ENCODE data around the gene S100A4. TPM values are rescaled to one million over a fixed set of nuclear protein-coding genes. Genes with fewer than 3 reads are reported as not detected.

The S100A4 gene
- polyA plus RNA-seq, 4 donors = 31.2 to 62.0 (median 37.8) TPM

DNA sequence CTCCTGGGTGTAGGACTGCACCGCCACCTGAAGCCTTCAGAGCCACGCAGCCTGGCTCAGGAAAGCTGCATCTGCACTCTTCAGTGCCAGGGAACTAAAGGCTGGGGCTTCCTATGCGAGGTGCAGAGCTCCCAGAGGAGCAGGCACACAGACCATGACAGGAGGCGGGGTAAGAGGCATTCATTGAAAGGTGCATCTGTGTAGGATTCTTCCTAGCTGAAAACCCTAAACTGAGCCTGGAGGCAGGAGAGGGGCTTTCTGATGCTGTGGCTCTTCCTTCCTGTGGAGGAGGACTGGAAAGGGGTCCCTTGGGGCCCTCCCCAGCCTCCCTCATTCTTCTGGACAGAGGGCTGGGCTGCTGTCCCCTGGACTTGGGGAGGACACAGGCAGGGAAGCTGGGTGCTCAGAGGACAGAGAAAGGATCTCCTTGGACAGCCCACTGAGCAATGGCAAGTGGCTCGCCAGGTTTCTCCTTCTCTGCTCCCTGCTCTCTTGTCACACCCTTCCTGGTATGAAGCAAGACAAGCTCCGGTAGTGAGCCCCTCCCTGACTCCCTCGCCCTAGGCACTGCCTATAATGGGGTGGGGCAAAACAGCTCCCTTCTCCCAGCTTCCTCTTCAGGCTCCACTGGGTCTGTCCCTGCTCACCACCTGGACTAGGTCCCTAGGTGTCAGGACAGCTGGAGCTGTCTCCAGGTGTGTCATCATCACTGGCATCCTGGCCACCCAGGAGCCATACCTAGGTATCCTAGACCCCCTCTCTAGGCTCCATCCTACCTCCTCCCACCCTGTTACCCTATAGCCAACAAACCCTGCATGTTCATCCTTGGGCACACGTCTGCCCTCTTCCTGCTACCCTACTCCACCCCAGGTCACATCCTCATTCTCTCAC, 29.9 kb downstream of the S100A4 start:
- no peak for DNase-seq (ENCODE audit: low read depth in 4 of 4, low spot score in 3 of 4)

DNA sequence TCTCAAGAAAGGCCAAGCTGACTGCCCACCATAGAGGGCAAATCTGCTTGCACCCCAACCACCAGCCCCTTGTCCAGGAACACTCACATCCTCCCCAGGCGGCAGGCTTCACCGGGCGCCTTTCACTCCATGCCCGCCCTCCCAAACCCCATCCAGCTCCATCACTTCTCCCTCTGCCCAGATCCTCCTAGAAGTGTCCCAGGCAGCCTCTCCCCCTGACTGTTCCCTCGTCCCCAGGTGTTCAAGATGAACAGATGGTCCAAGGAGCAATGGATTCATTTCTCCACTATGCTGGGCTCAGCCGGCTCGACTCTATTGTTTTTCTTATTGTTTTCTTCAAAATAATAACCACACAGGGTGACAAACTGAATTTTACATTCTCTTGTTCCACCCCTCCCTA, 31.9 kb downstream of the S100A4 start:
- no peak for DNase-seq (ENCODE audit: low read depth in 4 of 4, low spot score in 3 of 4)

GRCh38 chr1:153513023-153513422, 32.6 kb downstream of the S100A4 start:
- DNase-seq (ENCODE audit: low read depth in 4 of 4, low spot score in 3 of 4) = no peak

DNA sequence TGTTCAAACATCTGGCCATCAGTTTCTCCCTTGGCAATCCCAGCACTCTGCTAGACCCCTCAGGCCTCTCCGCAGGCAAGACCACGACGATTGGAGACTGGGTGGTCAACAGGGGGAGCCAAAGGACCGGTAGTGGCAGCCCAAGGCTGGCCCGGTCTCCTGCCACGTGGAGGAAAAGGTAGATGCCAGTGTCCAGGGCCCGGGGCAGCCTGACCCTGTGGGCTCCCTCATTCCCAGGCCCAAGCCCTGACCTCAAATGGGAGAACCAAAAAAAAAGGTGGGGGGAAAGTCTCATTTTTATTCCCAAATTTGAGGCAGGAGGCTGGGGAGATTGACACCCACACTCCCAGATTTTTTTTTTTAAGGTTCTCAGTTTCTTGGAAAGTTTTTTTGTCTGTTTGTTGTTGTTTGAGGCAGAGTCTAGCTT, 34.6 kb downstream of the S100A4 start:
- DNase-seq (ENCODE audit: low read depth in 4 of 4, low spot score in 3 of 4) = peak in 3 of 4 donors; percentile 44 to 70 (median 69)

DNA sequence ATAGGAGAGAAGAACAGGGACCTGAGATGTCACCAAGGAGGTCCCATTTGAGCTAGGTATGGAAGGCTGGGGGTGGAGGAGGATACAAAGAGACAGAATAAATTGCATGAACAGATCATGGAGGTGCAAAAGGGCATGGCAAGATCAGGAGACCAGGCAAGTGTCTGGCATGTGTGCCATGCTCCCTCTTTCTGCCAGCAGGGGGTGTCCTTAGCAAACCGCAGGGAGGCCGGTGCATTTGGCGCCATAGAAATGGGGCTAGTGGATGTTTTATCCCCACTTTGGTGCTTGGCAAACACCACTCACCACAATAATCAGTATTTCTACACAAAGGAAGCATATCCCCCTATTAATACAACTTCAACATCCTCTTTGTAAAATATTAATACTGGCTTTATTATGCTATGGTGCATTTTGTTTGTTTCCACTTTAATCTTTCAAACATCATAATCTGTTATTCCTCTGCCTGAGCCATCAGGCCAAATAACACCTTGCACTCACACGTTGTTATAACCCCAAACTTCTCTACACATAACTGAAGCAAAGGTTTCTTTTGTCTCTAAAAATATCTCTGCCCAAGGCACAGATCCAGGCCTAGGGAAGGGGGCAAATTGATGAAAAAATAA, 35.8 kb downstream of the S100A4 start:
- no peak for DNase-seq (ENCODE audit: low read depth in 4 of 4, low spot score in 3 of 4)

- DNase-seq (ENCODE audit: low read depth in 4 of 4, low spot score in 3 of 4) = no peak
Measured at GRCh38 chr1:153509036-153509435, 36.6 kb downstream of the S100A4 start.

DNA sequence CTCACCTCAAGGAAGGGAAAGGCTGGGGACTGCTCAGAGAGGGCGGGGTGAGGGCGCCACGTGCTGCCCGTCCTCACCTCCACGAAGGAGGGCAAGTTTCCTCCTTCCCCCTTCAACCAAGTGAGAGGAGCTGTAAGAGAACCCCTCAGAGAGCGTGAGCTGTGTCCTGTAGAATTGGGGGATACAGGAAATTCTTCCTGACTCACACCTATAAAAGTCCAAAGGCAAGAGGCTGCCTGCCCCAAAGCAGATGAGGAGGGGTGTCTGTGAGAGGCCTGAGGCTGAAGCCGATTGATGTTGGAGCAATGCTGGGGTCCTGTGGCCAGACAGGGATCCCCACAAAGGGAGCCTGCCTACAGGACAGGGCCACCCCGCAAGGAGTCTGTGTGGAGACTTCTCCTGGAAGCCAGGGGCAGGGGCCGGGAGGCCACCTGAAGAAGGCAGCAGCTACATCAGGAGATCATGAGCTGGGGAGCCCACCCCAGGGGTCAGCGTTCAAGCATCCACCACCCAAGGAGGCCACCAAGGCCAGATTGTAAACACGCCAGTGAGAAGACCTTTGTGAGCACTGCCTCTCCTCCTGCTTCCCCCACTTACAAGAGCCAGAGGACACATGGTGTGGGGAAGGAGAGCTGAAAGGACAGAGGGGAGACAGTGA, 37.6 kb downstream of the S100A4 start:
- DNase-seq (ENCODE audit: low read depth in 4 of 4, low spot score in 3 of 4) = no peak

GRCh38 chr1:153506831-153507413, 38.7 kb downstream of the S100A4 start:
- DNase-seq (ENCODE audit: low read depth in 4 of 4, low spot score in 3 of 4) = peak in 2 of 4 donors; percentile 35 to 47

GRCh38 chr1:153506386-153506785, 39.2 kb downstream of the S100A4 start:
- DNase-seq (ENCODE audit: low read depth in 4 of 4, low spot score in 3 of 4) = no peak

DNA sequence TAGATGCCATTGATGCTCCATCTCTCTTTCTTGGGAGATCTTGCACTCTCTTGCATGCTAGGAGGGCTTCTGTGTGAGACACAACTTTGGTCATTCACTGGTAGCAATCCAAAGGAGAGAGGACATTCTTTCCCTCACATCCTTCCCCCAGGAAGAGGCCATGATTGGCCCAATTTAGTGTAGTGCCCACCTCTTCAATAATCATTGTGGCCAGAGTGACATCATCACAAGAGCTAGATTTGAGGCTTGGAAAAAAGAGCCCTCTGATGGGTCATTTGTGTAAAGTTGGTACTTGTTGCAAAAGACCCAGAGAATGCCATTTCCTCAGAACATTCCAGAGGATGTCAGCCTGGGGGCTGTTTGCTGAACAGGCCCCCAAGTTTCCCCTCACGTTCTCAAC, 40.0 kb downstream of the S100A4 start:
- DNase-seq (ENCODE audit: low read depth in 4 of 4, low spot score in 3 of 4) = no peak

DNA sequence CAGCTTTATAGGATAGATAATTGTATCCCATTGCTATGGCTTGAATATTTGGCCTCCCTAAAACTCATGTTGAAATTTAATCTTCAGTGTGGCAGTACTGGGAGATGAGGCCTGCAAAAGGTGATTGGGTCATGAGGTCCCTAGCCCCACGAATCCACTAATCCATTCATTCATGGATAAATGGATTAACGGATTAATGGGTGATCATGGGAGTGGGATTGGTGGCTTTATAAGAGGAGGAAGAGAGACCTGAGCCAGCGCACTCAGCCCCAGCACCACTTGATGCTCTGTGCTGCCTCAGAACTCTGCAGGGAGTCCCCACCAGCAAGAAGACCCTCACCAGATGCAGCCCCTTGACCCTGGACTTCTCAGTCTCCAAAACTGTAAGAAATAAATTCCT, 41.8 kb downstream of the S100A4 start:
- no peak for DNase-seq (ENCODE audit: low read depth in 4 of 4, low spot score in 3 of 4)

DNA sequence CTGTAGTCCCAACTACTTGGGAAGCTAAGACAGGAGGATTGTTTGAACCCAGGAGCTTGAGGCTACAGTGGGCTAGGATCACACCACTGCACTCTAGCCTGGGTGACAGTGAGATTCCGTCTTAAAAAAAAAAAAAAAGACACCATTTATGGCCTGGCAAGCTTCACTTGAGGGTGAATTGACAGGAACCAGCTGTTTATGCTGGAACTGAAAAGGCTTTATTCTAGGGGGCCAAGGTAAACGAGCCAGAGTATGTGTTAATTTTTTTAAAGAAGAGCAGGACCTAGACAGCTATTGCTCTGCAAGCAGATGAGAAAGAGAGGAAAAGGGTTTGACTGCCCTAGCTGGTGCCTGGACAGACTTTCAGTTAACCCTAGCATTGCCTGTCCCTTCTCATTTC, 46.9 kb downstream of the S100A4 start:
- no peak for DNase-seq (ENCODE audit: low read depth in 4 of 4, low spot score in 3 of 4)

DNA sequence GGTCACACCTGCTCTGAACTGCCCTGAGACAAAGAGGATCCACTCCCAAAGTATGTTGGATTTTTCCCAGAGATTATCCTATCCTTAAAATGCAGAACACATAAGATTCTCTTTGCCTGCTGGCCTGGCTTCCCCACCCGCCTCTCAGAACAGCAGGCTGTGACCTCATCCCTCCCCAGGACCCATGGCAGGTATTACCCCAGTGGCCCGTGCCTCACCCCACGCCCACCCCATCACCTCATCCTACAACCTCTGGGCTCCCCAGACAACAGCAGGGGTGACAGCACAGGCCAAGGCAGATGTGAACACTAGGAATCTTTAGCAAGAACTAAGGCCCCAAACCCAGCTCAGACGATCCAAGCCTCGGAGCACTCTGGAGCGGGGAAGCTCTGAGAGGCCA, 50.1 kb downstream of the S100A4 start:
- no peak for DNase-seq (ENCODE audit: low read depth in 4 of 4, low spot score in 3 of 4)

DNA sequence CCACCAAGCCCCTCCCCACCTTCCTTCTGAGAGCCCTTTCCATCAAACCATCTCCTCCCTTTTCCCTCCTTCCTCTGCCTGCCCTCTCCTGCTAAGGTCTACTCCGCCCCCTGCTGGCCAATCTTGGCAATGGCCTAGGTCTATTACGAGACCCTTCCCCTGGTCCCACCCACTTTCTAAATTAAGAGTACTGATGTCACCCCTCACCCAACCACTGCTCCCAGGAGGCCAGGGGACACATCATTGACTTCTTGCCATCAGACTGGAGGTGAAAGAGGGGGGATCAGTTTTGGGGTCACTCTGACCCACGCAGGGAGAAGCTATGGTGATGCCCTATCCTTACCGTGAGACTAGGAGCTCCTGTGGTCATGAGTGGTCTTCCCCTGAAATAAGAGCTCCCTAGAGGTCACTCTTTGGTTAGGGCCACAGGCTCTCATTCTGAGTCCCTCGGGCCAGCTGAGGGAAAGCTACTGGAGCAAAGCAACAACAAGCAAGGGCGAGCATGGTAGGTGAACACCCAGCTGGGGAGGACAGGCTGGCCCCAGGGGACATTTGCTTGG, 50.5 kb downstream of the S100A4 start:
- peak in 3 of 4 donors; percentile 54 to 65 (median 56) for DNase-seq (ENCODE audit: low read depth in 4 of 4, low spot score in 3 of 4)

Other genes starting within 250 kb of the S100A4 start
- not detected for gene PGLYRP3, start 232.9 kb downstream of the S100A4 start, polyA plus RNA-seq (ENCODE audit: insufficient read length in 4 of 4)
- gene PGLYRP4, start 197.0 kb downstream of the S100A4 start, polyA plus RNA-seq (ENCODE audit: insufficient read length in 4 of 4) = not detected
- 10 to 100 TPM in 3 of 4 donors, 1 to 10 TPM in 1; 7.8 to 23.3 (median 18.2) TPM for gene S100A9, start 188.0 kb downstream of the S100A4 start, polyA plus RNA-seq (ENCODE audit: insufficient read length in 4 of 4)
- gene S100A12, start 170.2 kb downstream of the S100A4 start, polyA plus RNA-seq (ENCODE audit: insufficient read length in 4 of 4) = 1 to 10 TPM in 3 of 4 donors, not detected in 1; 1.3 to 2.8 (median 2.3) TPM
- gene S100A8, start 154.7 kb downstream of the S100A4 start, polyA plus RNA-seq (ENCODE audit: insufficient read length in 4 of 4) = 10 to 100 TPM in 2 of 4 donors, 1 to 10 TPM in 2; 4.5 to 15.2 (median 10.9) TPM
- gene S100A7A, start 129.3 kb downstream of the S100A4 start, polyA plus RNA-seq (ENCODE audit: insufficient read length in 4 of 4) = not detected
- gene S100A7, start 85.2 kb downstream of the S100A4 start, polyA plus RNA-seq (ENCODE audit: insufficient read length in 4 of 4) = under 1 TPM in 3 of 4 donors, not detected in 1; 0.21 to 0.96 (median 0.67) TPM
- gene S100A6, start 9.8 kb downstream of the S100A4 start, polyA plus RNA-seq (ENCODE audit: insufficient read length in 4 of 4) = 100 to 1,000 TPM; 168 to 309 (median 231) TPM
- gene S100A5, start 4.9 kb downstream of the S100A4 start, polyA plus RNA-seq (ENCODE audit: insufficient read length in 4 of 4) = 1 to 10 TPM in 1 of 4 donors, under 1 TPM in 3; 0.70 to 1.1 (median 0.89) TPM
- gene S100A3, start 3.5 kb upstream of the S100A4 start, polyA plus RNA-seq (ENCODE audit: insufficient read length in 4 of 4) = under 1 TPM in 3 of 4 donors, not detected in 1; 0.24 to 0.41 (median 0.35) TPM
- gene S100A2, start 20.0 kb upstream of the S100A4 start, polyA plus RNA-seq (ENCODE audit: insufficient read length in 4 of 4) = 10 to 100 TPM in 1 of 4 donors, 1 to 10 TPM in 3; 6.2 to 11.8 (median 8.0) TPM
- 100 to 1,000 TPM; 108 to 130 (median 113) TPM for gene S100A16, start 67.3 kb upstream of the S100A4 start, polyA plus RNA-seq (ENCODE audit: insufficient read length in 4 of 4)
- 10 to 100 TPM; 17.8 to 28.6 (median 20.7) TPM for gene S100A14, start 70.5 kb upstream of the S100A4 start, polyA plus RNA-seq (ENCODE audit: insufficient read length in 4 of 4)
- 100 to 1,000 TPM; 139 to 170 (median 156) TPM for gene S100A13, start 81.7 kb upstream of the S100A4 start, polyA plus RNA-seq (ENCODE audit: insufficient read length in 4 of 4)
- gene S100A1, start 82.6 kb upstream of the S100A4 start, polyA plus RNA-seq (ENCODE audit: insufficient read length in 4 of 4) = 10 to 100 TPM; 17.8 to 33.4 (median 23.5) TPM
- gene CHTOP, start 88.3 kb upstream of the S100A4 start, polyA plus RNA-seq (ENCODE audit: insufficient read length in 4 of 4) = 100 to 1,000 TPM; 124 to 131 (median 127) TPM
- gene SNAPIN, start 112.9 kb upstream of the S100A4 start, polyA plus RNA-seq (ENCODE audit: insufficient read length in 4 of 4) = 10 to 100 TPM; 57.4 to 60.9 (median 58.7) TPM
- gene ILF2, start 125.2 kb upstream of the S100A4 start, polyA plus RNA-seq (ENCODE audit: insufficient read length in 4 of 4) = 100 to 1,000 TPM; 274 to 311 (median 287) TPM
- 10 to 100 TPM; 64.8 to 82.3 (median 72.5) TPM for gene NPR1, start 132.9 kb upstream of the S100A4 start, polyA plus RNA-seq (ENCODE audit: insufficient read length in 4 of 4)
- 100 to 1,000 TPM in 2 of 4 donors, 10 to 100 TPM in 2; 89.5 to 122 (median 97.7) TPM for gene INTS3, start 182.2 kb upstream of the S100A4 start, polyA plus RNA-seq (ENCODE audit: insufficient read length in 4 of 4)
- gene SLC27A3, start 229.6 kb upstream of the S100A4 start, polyA plus RNA-seq (ENCODE audit: insufficient read length in 4 of 4) = 10 to 100 TPM; 34.0 to 44.8 (median 37.3) TPM